ENCODE data around the gene SEPTIN10.
"Not testable (repeated sequence)": the region's sequence is repeated elsewhere in the genome, so short reads cannot be mapped to it uniquely, and the experiment has no call there.

SEPTIN10 gene

DNA sequence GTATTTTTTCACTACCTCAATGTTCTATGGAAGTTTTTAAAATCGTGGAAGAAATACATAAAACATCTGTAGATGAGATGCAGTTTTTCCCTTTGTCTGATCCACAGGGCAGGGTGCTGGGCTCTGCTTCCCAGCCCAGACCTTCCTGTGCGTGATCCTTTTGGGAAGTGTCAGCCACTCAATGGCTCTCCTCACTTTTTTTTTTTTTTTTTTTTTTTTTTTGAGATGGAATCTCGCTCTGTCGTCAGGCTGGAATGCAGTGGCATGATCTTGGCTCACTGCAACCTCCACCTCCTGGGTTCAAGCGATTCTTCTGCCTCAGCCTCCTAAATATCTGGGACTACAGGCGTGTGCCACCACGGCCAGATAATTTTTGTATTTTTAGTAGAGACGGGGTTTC, 33.2 kb upstream of the SEPTIN10 start:
- no peaks in the 10 kb centered on the region for H3K9me3 ChIP-seq (ENCODE audit: control insufficient read depth, low read length)

DNA sequence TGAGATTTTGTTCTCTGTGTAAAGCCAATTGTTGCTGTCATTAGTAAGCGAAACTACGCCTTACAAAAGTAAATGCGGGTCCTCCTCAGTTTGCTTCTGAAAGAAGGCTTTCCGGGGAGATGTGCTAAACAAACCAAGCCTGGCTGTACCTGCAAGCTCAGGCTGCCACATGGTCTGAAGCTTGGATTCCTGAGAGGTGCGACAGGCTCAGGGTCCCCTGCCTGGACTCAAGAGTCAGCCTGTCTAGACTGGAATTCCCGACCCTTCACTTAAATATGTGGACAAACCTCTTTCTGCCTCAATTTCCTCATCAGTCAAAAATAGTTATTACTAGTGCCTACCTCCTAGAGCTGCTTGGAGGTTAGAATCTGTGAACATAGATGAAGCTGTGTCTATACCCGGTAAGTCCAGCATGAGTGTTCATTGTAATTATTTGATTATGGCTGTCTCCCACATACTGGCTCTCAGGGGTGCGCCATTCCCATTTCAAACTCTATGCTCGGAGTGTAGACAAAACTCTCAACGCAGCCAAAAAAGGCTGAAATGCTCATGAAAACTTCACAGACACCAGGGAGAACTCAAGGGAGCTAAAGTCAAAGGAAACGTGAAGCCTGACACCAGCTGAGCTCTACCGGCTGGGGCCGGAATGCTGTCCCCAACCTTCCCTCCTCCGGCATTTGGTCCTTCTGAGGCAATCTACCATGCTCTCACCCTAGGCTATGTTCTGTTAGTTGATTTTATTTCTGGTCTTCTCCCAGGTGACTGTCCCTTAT, 31.8 kb upstream of the SEPTIN10 start:
- H3K9me3 ChIP-seq (ENCODE audit: control insufficient read depth, low read length): no peaks in the 10 kb centered on the region
- no peak overlapping the region for H3K4me3 ChIP-seq (ENCODE audit: insufficient read depth, low read depth, low read length)
- H3K36me3 ChIP-seq (ENCODE audit: control insufficient read depth, insufficient read depth, low read length): no peaks in the 10 kb centered on the region
- H3K27me3 ChIP-seq (ENCODE audit: control insufficient read depth, insufficient read depth, low read length, poor library complexity, severe bottlenecking): no peaks in the 10 kb centered on the region
- 58 to 63% methylated on average over 14 of the region's 14 CpGs for WGBS, 2 experiments
- no peak overlapping the region for H3K27ac ChIP-seq (ENCODE audit: insufficient read depth, low read depth, low read length, poor library complexity, severe bottlenecking)
- H3K4me1 ChIP-seq (ENCODE audit: control insufficient read depth, insufficient read depth, low read length): peaks cover 15% of the 10 kb centered on the region

More for the DNA sequence above, 33.2 kb upstream of the SEPTIN10 start:
- H3K4me3 ChIP-seq (ENCODE audit: insufficient read depth, low read depth, low read length): no peak overlapping the region
- peaks cover 15% of the 10 kb centered on the region for H3K4me1 ChIP-seq (ENCODE audit: control insufficient read depth, insufficient read depth, low read length)
- H3K27me3 ChIP-seq (ENCODE audit: control insufficient read depth, insufficient read depth, low read length, poor library complexity, severe bottlenecking): no peaks in the 10 kb centered on the region
- no peaks in the 10 kb centered on the region for H3K36me3 ChIP-seq (ENCODE audit: control insufficient read depth, insufficient read depth, low read length)
- no peak overlapping the region for H3K27ac ChIP-seq (ENCODE audit: insufficient read depth, low read depth, low read length, poor library complexity, severe bottlenecking)
- WGBS, 2 experiments: 91 to 97% methylated on average over 8 of the region's 8 CpGs

- no peak overlapping the region for H3K4me3 ChIP-seq (ENCODE audit: insufficient read depth, low read depth, low read length)
- H3K27me3 ChIP-seq (ENCODE audit: control insufficient read depth, insufficient read depth, low read length, poor library complexity, severe bottlenecking): no peaks in the 10 kb centered on the region
- no peaks in the 10 kb centered on the region for H3K36me3 ChIP-seq (ENCODE audit: control insufficient read depth, insufficient read depth, low read length)
- peaks cover 15% of the 10 kb centered on the region for H3K4me1 ChIP-seq (ENCODE audit: control insufficient read depth, insufficient read depth, low read length)
- no peaks in the 10 kb centered on the region for H3K9me3 ChIP-seq (ENCODE audit: control insufficient read depth, low read length)
- peak overlapping the region; percentile 80 for H3K27ac ChIP-seq (ENCODE audit: insufficient read depth, low read depth, low read length, poor library complexity, severe bottlenecking)
- WGBS, 2 experiments: 17 to 20% methylated on average over 12 of the region's 12 CpGs
These were observed 31.0 kb upstream of the SEPTIN10 start for GRCh38 chr2:109644571-109645275.

GRCh38 chr2:109640000-109640399, 26.2 kb upstream of the SEPTIN10 start:
- not testable (repeated sequence) for H3K4me3 ChIP-seq (ENCODE audit: insufficient read depth, low read depth, low read length); H3K27me3 ChIP-seq (ENCODE audit: control insufficient read depth, insufficient read depth, low read length, poor library complexity, severe bottlenecking); H3K36me3 ChIP-seq (ENCODE audit: control insufficient read depth, insufficient read depth, low read length); H3K4me1 ChIP-seq (ENCODE audit: control insufficient read depth, insufficient read depth, low read length); H3K27ac ChIP-seq (ENCODE audit: insufficient read depth, low read depth, low read length, poor library complexity, severe bottlenecking); H3K9me3 ChIP-seq (ENCODE audit: control insufficient read depth, low read length)
- 88 to 97% methylated on average over 9 of the region's 9 CpGs for WGBS, 2 experiments

- Histone ChIP-seq H3K9me3 (ENCODE audit: control insufficient read depth, low read length) (no peaks in the 10 kb centered on the region), H3K27ac (ENCODE audit: insufficient read depth, low read depth, low read length, poor library complexity, severe bottlenecking) (no peak overlapping the region), H3K4me1 (ENCODE audit: control insufficient read depth, insufficient read depth, low read length) (no peaks in the 10 kb centered on the region), H3K4me3 (ENCODE audit: insufficient read depth, low read depth, low read length) (no peak overlapping the region), H3K27me3 (ENCODE audit: control insufficient read depth, insufficient read depth, low read length, poor library complexity, severe bottlenecking) (no peaks in the 10 kb centered on the region), H3K36me3 (ENCODE audit: control insufficient read depth, insufficient read depth, low read length) (no peaks in the 10 kb centered on the region)
- WGBS, 2 experiments: 96 to 100% methylated on average over 2 to 3 of the region's 3 CpGs
These were observed 25.0 kb upstream of the SEPTIN10 start for GRCh38 chr2:109638795-109639194.

- 93% methylated on average over 8 to 9 of the region's 9 CpGs for WGBS, 2 experiments
- Histone ChIP-seq H3K4me3 (ENCODE audit: insufficient read depth, low read depth, low read length) (no peak overlapping the region), H3K27me3 (ENCODE audit: control insufficient read depth, insufficient read depth, low read length, poor library complexity, severe bottlenecking) (no peaks in the 10 kb centered on the region), H3K9me3 (ENCODE audit: control insufficient read depth, low read length) (no peaks in the 10 kb centered on the region), H3K27ac (ENCODE audit: insufficient read depth, low read depth, low read length, poor library complexity, severe bottlenecking) (no peak overlapping the region), H3K36me3 (ENCODE audit: control insufficient read depth, insufficient read depth, low read length) (no peaks in the 10 kb centered on the region), H3K4me1 (ENCODE audit: control insufficient read depth, insufficient read depth, low read length) (no peaks in the 10 kb centered on the region)
These were observed 24.2 kb upstream of the SEPTIN10 start for GRCh38 chr2:109637749-109638570.

DNA sequence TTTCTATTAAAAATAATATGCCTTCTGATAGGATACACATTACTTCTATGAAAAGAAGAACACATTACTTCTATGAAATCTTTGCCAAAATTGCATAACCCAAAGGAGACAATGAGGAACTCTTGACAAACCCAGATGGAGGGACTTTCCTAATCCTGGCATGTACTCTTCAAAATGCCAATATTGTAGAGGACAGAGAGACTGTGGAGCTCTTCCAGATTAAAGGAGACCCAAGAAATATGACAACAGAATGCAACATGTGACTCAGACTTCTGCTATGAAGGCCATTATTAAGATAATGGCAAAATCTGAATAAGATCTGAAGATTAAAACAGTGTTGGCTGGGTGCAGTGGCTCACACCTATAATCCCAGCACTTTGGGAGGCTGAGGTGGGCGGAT, 22.6 kb upstream of the SEPTIN10 start:
- no peaks in the 10 kb centered on the region for H3K27me3 ChIP-seq (ENCODE audit: control insufficient read depth, insufficient read depth, low read length, poor library complexity, severe bottlenecking)
- H3K27ac ChIP-seq (ENCODE audit: insufficient read depth, low read depth, low read length, poor library complexity, severe bottlenecking): no peak overlapping the region
- no peaks in the 10 kb centered on the region for H3K36me3 ChIP-seq (ENCODE audit: control insufficient read depth, insufficient read depth, low read length)
- no peaks in the 10 kb centered on the region for H3K9me3 ChIP-seq (ENCODE audit: control insufficient read depth, low read length)
- no peaks in the 10 kb centered on the region for H3K4me1 ChIP-seq (ENCODE audit: control insufficient read depth, insufficient read depth, low read length)
- WGBS, 2 experiments: 88 to 93% methylated on average over 1 of the region's 1 CpG
- no peak overlapping the region for H3K4me3 ChIP-seq (ENCODE audit: insufficient read depth, low read depth, low read length)

- no peaks in the 10 kb centered on the region for H3K27me3 ChIP-seq (ENCODE audit: control insufficient read depth, insufficient read depth, low read length, poor library complexity, severe bottlenecking)
- H3K27ac ChIP-seq (ENCODE audit: insufficient read depth, low read depth, low read length, poor library complexity, severe bottlenecking): no peak overlapping the region
- WGBS, 2 experiments: 88 to 91% methylated on average over 11 of the region's 11 CpGs
- H3K36me3 ChIP-seq (ENCODE audit: control insufficient read depth, insufficient read depth, low read length): no peaks in the 10 kb centered on the region
- H3K4me3 ChIP-seq (ENCODE audit: insufficient read depth, low read depth, low read length): no peak overlapping the region
- no peaks in the 10 kb centered on the region for H3K4me1 ChIP-seq (ENCODE audit: control insufficient read depth, insufficient read depth, low read length)
- H3K9me3 ChIP-seq (ENCODE audit: control insufficient read depth, low read length): no peaks in the 10 kb centered on the region
These were observed 21.9 kb upstream of the SEPTIN10 start for GRCh38 chr2:109635426-109636304.

DNA sequence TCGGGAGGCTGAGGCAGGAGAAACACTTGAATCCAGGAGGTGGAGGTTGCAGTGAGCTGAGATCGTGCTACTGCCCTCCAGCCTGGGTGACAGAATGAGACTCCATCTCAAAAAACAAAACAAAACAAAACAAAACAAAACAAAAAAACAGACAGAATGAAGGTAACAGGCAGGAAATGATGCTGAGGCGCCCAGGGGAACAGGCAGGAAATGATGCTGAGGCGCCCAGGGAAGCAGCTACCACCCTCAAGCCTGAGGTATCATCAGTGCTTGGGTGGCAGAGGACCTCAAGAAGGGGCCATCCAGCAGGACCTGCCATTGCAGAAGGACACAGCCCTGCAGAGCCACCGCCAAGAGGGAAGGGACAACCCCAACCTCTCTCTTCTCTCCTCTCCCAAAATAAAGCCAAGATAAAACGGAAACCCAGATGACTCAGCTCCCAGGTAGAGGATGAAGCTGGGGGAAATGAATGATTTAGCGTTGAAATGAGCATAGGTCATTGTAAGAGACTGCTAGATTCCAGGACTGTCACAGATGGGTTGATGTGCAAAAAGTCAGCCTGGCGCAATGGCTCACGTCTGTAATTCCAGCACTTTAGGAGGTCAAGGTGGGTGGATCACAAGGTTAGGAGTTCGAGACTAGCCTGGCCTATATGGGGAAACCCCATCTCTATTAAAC, 19.7 kb upstream of the SEPTIN10 start:
- no peaks in the 10 kb centered on the region for H3K9me3 ChIP-seq (ENCODE audit: control insufficient read depth, low read length)
- no peak overlapping the region for H3K27ac ChIP-seq (ENCODE audit: insufficient read depth, low read depth, low read length, poor library complexity, severe bottlenecking)
- H3K4me3 ChIP-seq (ENCODE audit: insufficient read depth, low read depth, low read length): no peak overlapping the region
- no peaks in the 10 kb centered on the region for H3K36me3 ChIP-seq (ENCODE audit: control insufficient read depth, insufficient read depth, low read length)
- no peaks in the 10 kb centered on the region for H3K27me3 ChIP-seq (ENCODE audit: control insufficient read depth, insufficient read depth, low read length, poor library complexity, severe bottlenecking)
- 92 to 94% methylated on average over 10 of the region's 10 CpGs for WGBS, 2 experiments
- H3K4me1 ChIP-seq (ENCODE audit: control insufficient read depth, insufficient read depth, low read length): no peaks in the 10 kb centered on the region
